ENCODE results near the gene RRBP1.

GRCh38 chr20:17619351-17620093 is 62.5 kb downstream of the RRBP1 start:
- TF ChIP-seq CTCF (IDR thresholded peaks at IDR 0.05) = no peak
- peak in 1 of 2 donors; percentile 9 for TF ChIP-seq POLR2AphosphoS5 (IDR thresholded peaks at IDR 0.05; ENCODE audit: insufficient read depth in 1 of 2, low read depth in 1 of 2)

All from vagina (tissue), 2 donors.